NT2/D1 (cell line): ENCODE measurements around the gene NPIPB4.
"Not testable (repeated sequence)": the region's sequence is repeated elsewhere in the genome, so short reads cannot be mapped to it uniquely, and the experiment has no call there.

Source experiments
- SUZ12 ChIP-seq: IDR thresholded peaks from 2 replicates; pipeline ENCODE4 v1.6.1; 2011; ENCODE audit not compliant: insufficient read length, insufficient read depth; ENCODE audit errors: extremely low read depth
- YY1 ChIP-seq: IDR thresholded peaks from 2 replicates; pipeline ENCODE4 v1.6.1; 2011; ENCODE audit not compliant: insufficient read length, insufficient read depth
- ZNF274 ChIP-seq: IDR thresholded peaks from 2 replicates; pipeline ENCODE4 v1.6.1; 2011; ENCODE audit warnings: mild to moderate bottlenecking, low read depth, low read length

- TF ChIP-seq YY1, ZNF274, SUZ12: not testable (repeated sequence)
These were observed 32.0 kb downstream of the NPIPB4 start for GRCh38 chr16:21825526-21825925.
